K562 (cell line): Measurements from ENCODE around the gene HDLBP. TPM values are rescaled to one million over a fixed set of nuclear protein-coding genes. Genes with fewer than 3 reads are reported as not detected.
A peak's percentile ranks its signal among the peaks of the same experiment; 100 is the strongest.

Source experiments
- ATAC-seq: fragments of 200-7000 bp; cut with Tn5 transposase; 3 replicates; pipeline ENCODE4 v1.9.1; 2020; ENCODE audit warnings: moderate library complexity
- BruUV-seq: library from RNA; stranded (reverse); fragments of 400-500 nt; replicated peaks from 2 replicates; lab custom pipeline; 2021; lab: Mats Ljungman, UMichigan
- CTCF ChIA-PET: fragments of 300-600 bp; formaldehyde crosslinking; extraction: SDS; loops from one replicate; lab custom pipeline; 2021; ENCODE audit warnings: low intra/inter-chr PET ratio; lab: Yijun Ruan, JAX
- POLR2A ChIA-PET: fragments of 300-600, 350-650 bp; sonication (Branson Sonifier 250); formaldehyde crosslinking; extraction: SDS; loops from one replicate; lab custom pipeline; 2021; ENCODE audit warnings: antibody characterized with exemption, inconsistent platforms; lab: Yijun Ruan, JAX
- DNase-seq, 4 experiments: peaks; one replicate each; pipeline versions ENCODE4 v3.0.0 to v3.0.0-alpha.2; 2011 to 2018; ENCODE audit warnings: low spot score in 3 of 4, mixed read lengths in 3 of 4; ENCODE audit errors: extremely low read depth in 1 of 4
- FAIRE-seq: peaks from 2 replicates; lab custom pipeline; 2011; peaks lifted over from hg19 to GRCh38; lab: Jason Lieb, UNC
- H2AFZ ChIP-seq: 2 replicates; pipeline ENCODE4 v1.6.0; 2011; ENCODE audit warnings: low read depth, low read length, control low read depth, inconsistent platforms
- H3K27ac ChIP-seq: fragments of 200-600 bp; 3 replicates; pipeline ENCODE4 v1.8.0; 2011; ENCODE audit warnings: low read depth, mild to moderate bottlenecking, control low read depth, inconsistent platforms, low read length, moderate library complexity, mixed read lengths; ENCODE audit errors: extremely low read depth
- H3K27me3 ChIP-seq, 2 experiments: fragments of 300-600 bp in 1 of 2; 2 replicates in 1 of 2; 3 replicates in 1 of 2; pipeline versions ENCODE4 v1.6.0 to v1.8.0; 2011; ENCODE audit warnings: inconsistent platforms in 2 of 2, low read length in 2 of 2, mild to moderate bottlenecking in 1 of 2, mixed read lengths in 1 of 2, moderate library complexity in 1 of 2; ENCODE audit not compliant: control insufficient read depth in 2 of 2, insufficient read depth in 2 of 2
- H3K36me3 ChIP-seq: fragments of 300-600 bp; 3 replicates; pipeline ENCODE4 v1.8.0; 2011; ENCODE audit warnings: mild to moderate bottlenecking, low read length, inconsistent platforms; ENCODE audit not compliant: control insufficient read depth, insufficient read depth
- H3K4me1 ChIP-seq, 2 experiments: fragments of 200-600 bp in 1 of 2; replicated peaks in 1 of 2; 2 replicates in 1 of 2; 3 replicates in 1 of 2; pipeline versions ENCODE4 v1.5.1 to v1.8.0; 2011; ENCODE audit warnings: inconsistent platforms in 2 of 2, low read length in 2 of 2, mild to moderate bottlenecking in 1 of 2, mixed read lengths in 1 of 2, moderate library complexity in 1 of 2; ENCODE audit not compliant: control insufficient read depth in 2 of 2, insufficient read depth in 2 of 2
- H3K4me2 ChIP-seq: 2 replicates; pipeline ENCODE4 v1.6.1; 2011; ENCODE audit warnings: low read length, control low read depth, inconsistent platforms, mixed read lengths; ENCODE audit not compliant: insufficient read depth
- H3K4me3 ChIP-seq: fragments of 200-600 bp; sonication (generic), shearing (Covaris generic); 2 replicates; pipeline ENCODE4 v1.5.1; 2016; ENCODE audit warnings: control low read depth, inconsistent platforms
- H3K79me2 ChIP-seq: fragments of 200-600 bp; 3 replicates; pipeline ENCODE4 v1.8.0; 2011; ENCODE audit warnings: low read length, inconsistent platforms; ENCODE audit not compliant: control insufficient read depth, insufficient read depth
- H3K9ac ChIP-seq, 2 experiments: 2 replicates each; pipeline versions ENCODE4 v1.6.0 to v1.6.1; 2011; ENCODE audit warnings: low read depth in 2 of 2, low read length in 2 of 2, control low read depth in 1 of 2, inconsistent platforms in 1 of 2, mild to moderate bottlenecking in 1 of 2, mixed read lengths in 1 of 2; ENCODE audit not compliant: insufficient read depth in 1 of 2
- H3K9me1 ChIP-seq: one replicate; pipeline ENCODE4 v1.6.0; 2011; ENCODE audit warnings: inconsistent platforms, mild to moderate bottlenecking, low read length, moderate library complexity; ENCODE audit not compliant: control insufficient read depth, insufficient read depth
- H3K9me3 ChIP-seq: replicated peaks from 2 replicates; pipeline ENCODE4 v1.5.1; 2011; ENCODE audit warnings: low read depth, low read length, inconsistent platforms; ENCODE audit not compliant: control insufficient read depth, insufficient read depth
- H4K20me1 ChIP-seq: replicated peaks from 2 replicates; pipeline ENCODE4 v1.6.1; 2011; ENCODE audit warnings: low read length, inconsistent platforms, mixed read lengths; ENCODE audit not compliant: control insufficient read depth, insufficient read depth
- ARID1B ChIP-seq: fragments of 450-650 bp; IDR thresholded peaks from 2 replicates; pipeline ENCODE4 v1.6.1; 2016; ENCODE audit warnings: antibody characterized with exemption, mild to moderate bottlenecking, inconsistent platforms
- BHLHE40 ChIP-seq: IDR thresholded peaks from 2 replicates; pipeline ENCODE4 v1.6.1; 2011; ENCODE audit warnings: low read length, improper control_type of control experiment
- CCNT2 ChIP-seq: IDR thresholded peaks from 2 replicates; pipeline ENCODE4 v1.6.1; 2011; ENCODE audit warnings: borderline replicate concordance, low read depth, mild to moderate bottlenecking, moderate library complexity, mixed read lengths, low read length; ENCODE audit not compliant: insufficient read length; ENCODE audit errors: extremely low read depth
- DNMT1 ChIP-seq: fragments of 450-650 bp; IDR thresholded peaks from 2 replicates; pipeline ENCODE4 v1.6.1; 2016; ENCODE audit warnings: antibody characterized with exemption, mild to moderate bottlenecking
- ELF4 ChIP-seq: fragments of 450-650 bp; formaldehyde crosslinking; IDR thresholded peaks from 2 replicates; pipeline ENCODE4 v1.4.0; 2022; ENCODE audit warnings: missing genetic modification characterization
- MTA2 ChIP-seq: fragments of 450-650 bp; IDR thresholded peaks from 2 replicates; pipeline ENCODE4 v1.6.1; 2016; ENCODE audit warnings: low read depth
- NFYB ChIP-seq: IDR thresholded peaks from 2 replicates; pipeline ENCODE4 v1.6.1; 2011; ENCODE audit warnings: mild to moderate bottlenecking, moderate library complexity; ENCODE audit not compliant: insufficient read length; ENCODE audit errors: extremely low read depth
- NONO ChIP-seq, 2 experiments: fragments of 200-400 bp in 1 of 2; fragments of 450-650 bp in 1 of 2; formaldehyde crosslinking in 1 of 2; IDR thresholded peaks; 2 replicates each; pipeline ENCODE4 v1.6.1; 2017; ENCODE audit warnings: low read depth in 2 of 2, mild to moderate bottlenecking in 2 of 2, moderate library complexity in 2 of 2, low read length in 1 of 2
- PHF8 ChIP-seq: fragments of 200-600 bp; sonication (generic); IDR thresholded peaks from 2 replicates; pipeline ENCODE4 v1.6.1; 2012; ENCODE audit warnings: mixed run types, mild to moderate bottlenecking, inconsistent platforms, low read length, moderate library complexity, borderline replicate concordance
- POLR2G ChIP-seq: fragments of 200-400 bp; formaldehyde crosslinking; IDR thresholded peaks from 2 replicates; pipeline ENCODE4 v1.6.1; 2017; ENCODE audit warnings: low read depth, mild to moderate bottlenecking, antibody characterized with exemption, low read length, moderate library complexity
- RBFOX2 ChIP-seq: fragments of 200-400 bp; formaldehyde crosslinking; IDR thresholded peaks from 2 replicates; pipeline ENCODE4 v1.6.1; 2017; ENCODE audit warnings: low read depth, mild to moderate bottlenecking, low read length, moderate library complexity
- SMARCE1 ChIP-seq: fragments of 450-650 bp; IDR thresholded peaks from 2 replicates; pipeline ENCODE4 v1.7.1; 2016; ENCODE audit warnings: mild to moderate bottlenecking
- TBP ChIP-seq: optimal IDR thresholded peaks from 2 replicates; pipeline ENCODE3; 2011; ENCODE audit warnings: low read depth, low read length, improper control_type of control experiment
- TGIF2 ChIP-seq: sonication (generic); formaldehyde crosslinking; IDR thresholded peaks from 2 replicates; pipeline ENCODE4 v1.8.1; 2022; ENCODE audit warnings: mild to moderate bottlenecking, missing genetic modification reagents, moderate library complexity
- ZBTB7A ChIP-seq: IDR thresholded peaks from 2 replicates; pipeline ENCODE4 v1.6.1; 2011; ENCODE audit warnings: low read depth, mild to moderate bottlenecking, low read length, moderate library complexity, borderline replicate concordance; ENCODE audit not compliant: control insufficient read depth
- ZNF134 ChIP-seq: fragments of 250-450 bp; sonication (Bioruptor Pico); conservative IDR thresholded peaks from 2 replicates; pipeline ENCODE4 v1.4.0; 2020
- ZNF197 ChIP-seq: fragments of 200-800 bp; sonication (Bioruptor generic); IDR thresholded peaks from 2 replicates; pipeline ENCODE4 v1.6.1; 2016; ENCODE audit warnings: low read depth, missing genetic modification characterization, missing compliant biosample characterization
- ZNF644 ChIP-seq: fragments of 200-800 bp; sonication (Bioruptor generic); IDR thresholded peaks from 2 replicates; pipeline ENCODE4 v1.6.1; 2016; ENCODE audit warnings: low read depth, missing genetic modification characterization, missing compliant biosample characterization
- WGBS: fragments of 100-300 bp; shearing (Covaris generic); methylation state at CpG from one replicate; pipeline ENCODE4 v1.1.6; 2016; ENCODE audit warnings: low coverage, mixed read lengths; ENCODE audit not compliant: insufficient coverage; ENCODE audit errors: missing lambda C conversion rate; 5-methylcytosine and 5-hydroxymethylcytosine counted together
- in situ Hi-C: fragments of 300-500 bp; cut with MboI; formaldehyde crosslinking; loops from 4 replicates; pipeline ENCODE4 v1.15.0; 2018; ENCODE audit warnings: inconsistent platforms, mixed read lengths
- intact Hi-C: fragments of 100-400 bp; cut with micrococcal nuclease; formaldehyde crosslinking; loops from 2 replicates; pipeline ENCODE4 v1.14.2; 2022
- polyA plus RNA-seq, 8 experiments: library from polyadenylated mRNA; depleted of rRNA in 4 of 8; stranded (reverse) in 5 of 8; unstranded in 3 of 8; fragments of >200 nt; fragmentation: Nextera tagmentation in 2 of 8; fragmentation: Illumina TruSeq in 1 of 8; extraction: Ambion mirVana in 2 of 8; extraction: Trizol in 1 of 8; gene quantifications; 2 replicates each; pipeline versions ENCODE4 v1.2.1 to v1.2.3, GENCODE V29; 2011 to 2014; ENCODE audit warnings: inconsistent platforms in 1 of 8, missing spikeins in 1 of 8
- total RNA-seq, 7 experiments: library from RNA; depleted of rRNA in 6 of 7; stranded (reverse); fragments of >200 nt in 6 of 7; fragmentation: Illumina TruSeq in 2 of 7; extraction: Trizol in 2 of 7; gene quantifications; 2 replicates each; pipeline versions ENCODE4 v1.2.1 to v1.2.3, GENCODE V29; 2011 to 2021; ENCODE audit warnings: low replicate concordance in 1 of 7
- TF ChIP-seq, protein P1 (sequence below): fragments of 200-800 bp; sonication (Bioruptor generic); IDR thresholded peaks from 2 replicates; pipeline ENCODE4 v1.6.1; 2017; ENCODE audit warnings: missing genetic modification characterization, missing compliant biosample characterization
- TF ChIP-seq, protein P2 (sequence below), 2 experiments: fragments of 450-650 bp; IDR thresholded peaks; 2 replicates each; pipeline ENCODE4 v1.6.1; 2016

The HDLBP gene
- total and polyA plus RNA-seq, 9 of the 15 experiments (the other 6 are each of a cell fraction or from before 2014, with no cell fraction given): 24.4 to 378 (median 146) TPM

DNA sequence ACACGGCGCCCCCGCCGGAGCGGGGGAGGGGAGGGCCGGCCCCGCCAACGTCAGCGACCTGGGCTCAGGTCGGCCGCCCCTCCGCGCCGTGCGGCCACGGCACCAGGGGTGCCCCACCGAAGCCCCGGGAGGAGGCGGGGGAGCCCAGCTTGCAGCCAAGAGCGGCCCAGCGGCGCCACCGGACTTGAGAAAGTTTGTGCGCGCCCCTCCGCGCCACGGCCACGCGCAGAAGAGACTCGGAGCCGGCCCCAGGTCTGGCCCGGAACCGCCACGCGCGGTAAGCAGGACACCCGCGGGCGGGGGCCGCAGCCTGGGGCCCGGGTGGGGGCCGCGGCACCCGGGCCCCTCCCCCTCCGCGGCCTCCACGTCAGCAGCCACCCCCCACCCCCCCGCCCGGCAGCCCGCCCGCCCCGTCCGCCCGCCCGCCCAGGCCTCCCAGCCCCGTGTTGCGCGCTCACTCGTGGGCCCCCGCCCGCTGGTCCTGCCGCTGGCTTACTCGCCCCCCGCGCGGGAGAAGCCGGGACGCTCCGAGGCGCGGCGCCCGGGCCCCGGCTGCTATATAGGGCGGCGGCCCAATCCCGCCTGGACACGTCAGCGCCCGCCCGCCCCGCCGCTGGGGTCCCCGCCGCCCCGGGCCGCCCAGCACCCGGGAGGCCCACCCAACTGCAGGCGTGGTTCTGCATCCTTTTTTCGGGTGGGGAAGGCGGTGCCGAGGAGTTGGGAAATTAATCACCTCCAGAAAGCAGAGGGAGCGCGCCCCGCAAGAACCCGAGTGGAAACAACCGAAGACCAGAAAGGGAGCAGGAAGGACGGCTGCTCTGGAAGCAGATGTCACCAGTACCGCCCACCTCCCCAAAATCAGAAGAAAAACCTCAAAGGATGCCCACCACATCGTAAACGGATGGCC, 42.9 kb downstream of the HDLBP start:
- H3K79me2 ChIP-seq: peaks cover 94% of the 10 kb centered on the region
- H2AFZ ChIP-seq: no peak overlapping the region
- peaks cover 34% of the 10 kb centered on the region; the same call in 2 of the 3 replicates for H3K36me3 ChIP-seq
- intact Hi-C loops: no loop called here
- POLR2A ChIA-PET: no interaction called here
- peak overlapping the region; percentile 66 for H3K4me2 ChIP-seq
- no peaks in the 10 kb centered on the region for H3K9me3 ChIP-seq
- H4K20me1 ChIP-seq: peaks cover 22% of the 10 kb centered on the region
- in situ Hi-C loops: no loop called here
- peak overlapping the region; percentile 67; the same call in 2 of the 3 replicates for H3K27ac ChIP-seq
- FAIRE-seq (no peak), DNase-seq (peak; percentile 43 to 73 (median 58)), ATAC-seq (peak; percentile 85)
- no peaks in the 10 kb centered on the region for H3K9me1 ChIP-seq
- CTCF ChIA-PET: no interaction called here
- peak overlapping the region; percentile 50 for H3K4me3 ChIP-seq
- peak overlapping the region; percentile 60 to 90; a peak in 3 of 4 replicates for H3K9ac ChIP-seq
- WGBS: 34% methylated on average over 18 of the region's 102 CpGs
- BruUV-seq: no TSS peak
- peaks cover 0 to 18% of the 10 kb centered on the region in 2 experiments; a peak in 4 of 5 replicates for H3K4me1 ChIP-seq
- no peaks in the 10 kb centered on the region for H3K27me3 ChIP-seq
- TF ChIP-seq RBFOX2: peak; percentile 63
- no peak for TF ChIP-seq CCNT2
- no peak for TF ChIP-seq NONO (IDR thresholded peaks at IDR 0.05; ENCODE audit: low read depth in 2 of 2, low read length in 1 of 2)
- TF ChIP-seq, protein P1, sequence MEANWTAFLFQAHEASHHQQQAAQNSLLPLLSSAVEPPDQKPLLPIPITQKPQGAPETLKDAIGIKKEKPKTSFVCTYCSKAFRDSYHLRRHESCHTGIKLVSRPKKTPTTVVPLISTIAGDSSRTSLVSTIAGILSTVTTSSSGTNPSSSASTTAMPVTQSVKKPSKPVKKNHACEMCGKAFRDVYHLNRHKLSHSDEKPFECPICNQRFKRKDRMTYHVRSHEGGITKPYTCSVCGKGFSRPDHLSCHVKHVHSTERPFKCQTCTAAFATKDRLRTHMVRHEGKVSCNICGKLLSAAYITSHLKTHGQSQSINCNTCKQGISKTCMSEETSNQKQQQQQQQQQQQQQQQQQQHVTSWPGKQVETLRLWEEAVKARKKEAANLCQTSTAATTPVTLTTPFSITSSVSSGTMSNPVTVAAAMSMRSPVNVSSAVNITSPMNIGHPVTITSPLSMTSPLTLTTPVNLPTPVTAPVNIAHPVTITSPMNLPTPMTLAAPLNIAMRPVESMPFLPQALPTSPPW: peak; percentile 81
- TF ChIP-seq POLR2G: peak; percentile 68
- TF ChIP-seq BHLHE40: no peak
- peak; percentile 25; the same call in 1 of the 2 replicates for TF ChIP-seq PHF8
- TF ChIP-seq ARID1B: no peak
- TF ChIP-seq, protein P2, sequence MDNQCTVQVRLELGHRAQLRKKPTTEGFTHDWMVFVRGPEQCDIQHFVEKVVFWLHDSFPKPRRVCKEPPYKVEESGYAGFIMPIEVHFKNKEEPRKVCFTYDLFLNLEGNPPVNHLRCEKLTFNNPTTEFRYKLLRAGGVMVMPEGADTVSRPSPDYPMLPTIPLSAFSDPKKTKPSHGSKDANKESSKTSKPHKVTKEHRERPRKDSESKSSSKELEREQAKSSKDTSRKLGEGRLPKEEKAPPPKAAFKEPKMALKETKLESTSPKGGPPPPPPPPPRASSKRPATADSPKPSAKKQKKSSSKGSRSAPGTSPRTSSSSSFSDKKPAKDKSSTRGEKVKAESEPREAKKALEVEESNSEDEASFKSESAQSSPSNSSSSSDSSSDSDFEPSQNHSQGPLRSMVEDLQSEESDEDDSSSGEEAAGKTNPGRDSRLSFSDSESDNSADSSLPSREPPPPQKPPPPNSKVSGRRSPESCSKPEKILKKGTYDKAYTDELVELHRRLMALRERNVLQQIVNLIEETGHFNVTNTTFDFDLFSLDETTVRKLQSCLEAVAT (IDR thresholded peaks at IDR 0.05): no peak
- TF ChIP-seq ZNF197 (CRISPR knock-in tag): no peak
- TF ChIP-seq TGIF2 (CRISPR knock-in tag): no peak
- no peak for TF ChIP-seq ELF4
- TF ChIP-seq NFYB: no peak
- TF ChIP-seq TBP: peak; percentile 40
- TF ChIP-seq MTA2: no peak
- TF ChIP-seq ZBTB7A: peak; percentile 23; the same call in 1 of the 2 replicates
- no peak for TF ChIP-seq DNMT1
- no peak for TF ChIP-seq ZNF644
- TF ChIP-seq SMARCE1: no peak
- TF ChIP-seq ZNF134 (CRISPR knock-in tag): no peak
